Upper lobe of left lung (tissue), 6 donors: ENCODE measurements around the gene DDHD1. TPM values are rescaled to one million over a fixed set of nuclear protein-coding genes. Genes with fewer than 3 reads are reported as not detected.

Experiments used
- ATAC-seq, 2 donors: fragments of 200-7000 bp; cut with Tn5 transposase; one replicate each; pipeline ENCODE4 v1.9.1; 2022; ENCODE audit warnings: mild to moderate bottlenecking in 2 of 2, moderate library complexity in 2 of 2; ENCODE audit not compliant: low FRiP score in 2 of 2
- DNase-seq, 2 donors: peaks; one replicate each; pipeline ENCODE4 v3.0.0-alpha.2; 2019 to 2020
- H3K27ac ChIP-seq, 4 donors: fragments of 200-600 bp; sonication (generic); one replicate each; pipeline ENCODE4 v1.5.1; 2016 to 2019
- H3K27me3 ChIP-seq, 4 donors: fragments of 200-600 bp; sonication (generic); one replicate each; pipeline ENCODE4 v1.5.1; 2017 to 2019
- H3K36me3 ChIP-seq, 4 donors: fragments of 200-600 bp; sonication (generic); one replicate each; pipeline ENCODE4 v1.5.1; 2016 to 2019
- H3K4me1 ChIP-seq, 4 donors: fragments of 200-600 bp; sonication (generic); one replicate each; pipeline ENCODE4 v1.5.1; 2018 to 2019
- H3K4me3 ChIP-seq, 4 donors: fragments of 200-600 bp; sonication (generic); one replicate each; pipeline ENCODE4 v1.5.1; 2017 to 2019; ENCODE audit warnings: mild to moderate bottlenecking in 2 of 4, moderate library complexity in 1 of 4
- H3K9me3 ChIP-seq, 4 donors: fragments of 200-600 bp; sonication (generic); one replicate each; pipeline ENCODE4 v1.5.1; 2018 to 2019
- EP300 ChIP-seq, 4 donors: sonication (generic); formaldehyde crosslinking; IDR thresholded peaks; one replicate each; pipeline ENCODE4 v1.5.1; 2017; ENCODE audit warnings: antibody characterized with exemption in 4 of 4, control low read depth in 2 of 4
- POLR2A ChIP-seq, 4 donors: fragments of 450-650 bp; IDR thresholded peaks; one replicate each; pipeline ENCODE4 v1.5.1; 2016 to 2017; ENCODE audit warnings: antibody characterized with exemption in 4 of 4, mild to moderate bottlenecking in 2 of 4
- POLR2AphosphoS5 ChIP-seq, 2 donors: sonication (generic); formaldehyde crosslinking; IDR thresholded peaks; one replicate each; pipeline ENCODE4 v1.5.1; 2017; ENCODE audit warnings: antibody characterized with exemption in 2 of 2
- WGBS, 2 donors: methylation state at CpG; one replicate each; pipeline ENCODE4 v1.1.5; 2017 to 2018; 5-methylcytosine and 5-hydroxymethylcytosine counted together
- small RNA-seq, 4 donors: library from RNA; depleted of rRNA; stranded (forward); fragments of <200 nt; gene quantifications; one replicate each; pipeline ENCODE3, GENCODE V24; 2016
- total RNA-seq, 6 donors: library from RNA; depleted of rRNA in 4 of 6; stranded (reverse); fragments of >200 nt in 4 of 6; gene quantifications; one replicate each; pipeline versions ENCODE4 v1.1.0 to v1.2.1, GENCODE V29; 2016 to 2021
- TF ChIP-seq, protein P1 (sequence below), 6 experiments: fragments of 450-650 bp in 4 of 6; fragments of 200-600 bp in 2 of 6; sonication (generic) in 2 of 6; IDR thresholded peaks; one replicate each; pipeline ENCODE4 v1.5.1; 2016 to 2019; ENCODE audit warnings: antibody characterized with exemption in 6 of 6
- donor health status: DM: no; HTN: no; CAD: no; lungs with moderate emphysema.
- donor health status: DM: no; HTN: yes; CAD: no; lungs with severe emphysema.

Gene DDHD1
- total RNA-seq, 6 donors from 2014 or later = 18.4 to 30.8 (median 25.8) TPM

- Histone ChIP-seq H3K4me3 (no peak overlapping the region), H3K4me1 (no peaks in the 10 kb centered on the region), H3K36me3 (no peaks in the 10 kb centered on the region), H3K9me3 (no peaks in the 10 kb centered on the region), H3K27ac (no peak overlapping the region), H3K27me3 (no peaks in the 10 kb centered on the region)
- no peak for DNase-seq
- ATAC-seq = no peak
- no peak for TF ChIP-seq POLR2A (IDR thresholded peaks at IDR 0.05)
- TF ChIP-seq, protein P1, sequence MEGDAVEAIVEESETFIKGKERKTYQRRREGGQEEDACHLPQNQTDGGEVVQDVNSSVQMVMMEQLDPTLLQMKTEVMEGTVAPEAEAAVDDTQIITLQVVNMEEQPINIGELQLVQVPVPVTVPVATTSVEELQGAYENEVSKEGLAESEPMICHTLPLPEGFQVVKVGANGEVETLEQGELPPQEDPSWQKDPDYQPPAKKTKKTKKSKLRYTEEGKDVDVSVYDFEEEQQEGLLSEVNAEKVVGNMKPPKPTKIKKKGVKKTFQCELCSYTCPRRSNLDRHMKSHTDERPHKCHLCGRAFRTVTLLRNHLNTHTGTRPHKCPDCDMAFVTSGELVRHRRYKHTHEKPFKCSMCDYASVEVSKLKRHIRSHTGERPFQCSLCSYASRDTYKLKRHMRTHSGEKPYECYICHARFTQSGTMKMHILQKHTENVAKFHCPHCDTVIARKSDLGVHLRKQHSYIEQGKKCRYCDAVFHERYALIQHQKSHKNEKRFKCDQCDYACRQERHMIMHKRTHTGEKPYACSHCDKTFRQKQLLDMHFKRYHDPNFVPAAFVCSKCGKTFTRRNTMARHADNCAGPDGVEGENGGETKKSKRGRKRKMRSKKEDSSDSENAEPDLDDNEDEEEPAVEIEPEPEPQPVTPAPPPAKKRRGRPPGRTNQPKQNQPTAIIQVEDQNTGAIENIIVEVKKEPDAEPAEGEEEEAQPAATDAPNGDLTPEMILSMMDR (IDR thresholded peaks at IDR 0.05) = no peak
- TF ChIP-seq POLR2AphosphoS5 (IDR thresholded peaks at IDR 0.05) = no peak
- TF ChIP-seq EP300 (IDR thresholded peaks at IDR 0.05) = no peak
- WGBS, 2 donors = 69 to 89% methylated on average over 2 of the region's 2 CpGs
Measured at GRCh38 chr14:52987042-52987441, 166.1 kb downstream of the DDHD1 start.

Small RNAs within 50 kb of the gene (small RNA-seq; reads per million reads assigned to genes)
- gene AL352979.1 = 0 reads per million in 4 donors

Other genes starting within 250 kb of the DDHD1 start
- 100 to 1,000 TPM in 2 of 6 donors, 10 to 100 TPM in 4; 34.6 to 121 (median 72.3) TPM for gene FERMT2, start 202.3 kb downstream of the DDHD1 start, total RNA-seq